ENCODE data around the gene CMTM1.
A peak's percentile ranks its signal among the peaks of the same experiment; 100 is the strongest.

The CMTM1 gene

GRCh38 chr16:66603537-66604375 lies 37.5 kb downstream of the CMTM1 start:
- DNase-seq (ENCODE audit: extremely low spot score), result peak; percentile 61
- TF ChIP-seq CTCF (IDR thresholded peaks at IDR 0.05; ENCODE audit: control extremely low read depth, extremely low read depth, low read depth, missing control alignments), result no peak
- POLR2A ChIA-PET, result interaction anchor here (0.6 kb wide), 1 partner anchor 52 kb away, joined by 3 read pairs; no protein-coding TSS in a partner anchor
- CTCF ChIA-PET, result interaction anchor here (0.6 to 2.5 kb wide), 12 partner anchors 9 to 197 kb away, joined by 3 to 8 read pairs (median 3); partner anchors contain the start of gene CKLF

- POLR2A ChIA-PET, result no interaction called here
- DNase-seq (ENCODE audit: extremely low spot score), result peak; percentile 83
- CTCF ChIA-PET, result interaction anchor here (0.5 to 2.5 kb wide), 16 partner anchors 10 to 263 kb away, joined by 3 to 8 read pairs (median 3); partner anchors contain the start of gene CKLF
- peak; percentile 81 for TF ChIP-seq CTCF (IDR thresholded peaks at IDR 0.05; ENCODE audit: control extremely low read depth, extremely low read depth, low read depth, missing control alignments)
Measured at GRCh38 chr16:66604376-66605176, 38.3 kb downstream of the CMTM1 start, which contains the start of gene CMTM3. Gene CMTM3 (plus strand): TSS chr16:66604704. CDS start chr16:66604806, 102 bp downstream.

GRCh38 chr16:66605177-66605978 lies 39.1 kb downstream of the CMTM1 start:
- ChIA-PET CTCF (interaction anchor here (0.5 to 3.3 kb wide), 10 partner anchors 11 to 263 kb away, joined by 3 to 23 read pairs (median 3); no protein-coding TSS in a partner anchor), POLR2A (no interaction called here)
- peak; percentile 68 for DNase-seq (ENCODE audit: extremely low spot score)
- no peak for TF ChIP-seq CTCF (IDR thresholded peaks at IDR 0.05; ENCODE audit: control extremely low read depth, extremely low read depth, low read depth, missing control alignments)

GRCh38 chr16:66605979-66606751 lies 39.9 kb downstream of the CMTM1 start:
- no peak for TF ChIP-seq CTCF (IDR thresholded peaks at IDR 0.05; ENCODE audit: control extremely low read depth, extremely low read depth, low read depth, missing control alignments)
- DNase-seq (ENCODE audit: extremely low spot score), result peak; percentile 70
- ChIA-PET CTCF (interaction anchor here (0.7 to 3.5 kb wide), 7 partner anchors 8 to 199 kb away, joined by 3 to 32 read pairs (median 4); no protein-coding TSS in a partner anchor), POLR2A (no interaction called here)

GRCh38 chr16:66608241-66609138 lies 42.3 kb downstream of the CMTM1 start:
- peak; percentile 86 for TF ChIP-seq CTCF (IDR thresholded peaks at IDR 0.05; ENCODE audit: control extremely low read depth, extremely low read depth, low read depth, missing control alignments)
- CTCF ChIA-PET, result interaction anchor here (0.6 to 6.6 kb wide), 67 partner anchors 11 to 459 kb away, joined by 3 to 40 read pairs (median 4); partner anchors contain the start of genes CKLF, CMTM2 and DYNC1LI2
- peak; percentile 90 for DNase-seq (ENCODE audit: extremely low spot score)
- POLR2A ChIA-PET, result no interaction called here

Measured in GM10248 (cell line).